Stomach (tissue), 4 donors: ENCODE measurements around the gene TAGLN2.

Source experiments
- EP300 ChIP-seq: sonication (generic); formaldehyde crosslinking; IDR thresholded peaks from one replicate; pipeline ENCODE4 v1.6.1; 2017; ENCODE audit warnings: antibody characterized with exemption
- POLR2A ChIP-seq, 4 donors: fragments of 450-650 bp; IDR thresholded peaks; one replicate each; pipeline ENCODE4 v1.6.1; 2016; ENCODE audit warnings: antibody characterized with exemption in 4 of 4, control low read depth in 2 of 4, mild to moderate bottlenecking in 1 of 4, moderate library complexity in 1 of 4
- POLR2AphosphoS5 ChIP-seq, 3 donors: sonication (generic); formaldehyde crosslinking; IDR thresholded peaks; one replicate each; pipeline ENCODE4 v1.6.1; 2016; ENCODE audit warnings: antibody characterized with exemption in 3 of 3
- TF ChIP-seq, protein P1 (sequence below), 7 experiments: fragments of 450-650 bp in 4 of 7; fragments of 200-600 bp in 3 of 7; sonication (generic) in 3 of 7; IDR thresholded peaks; one replicate each; pipeline ENCODE4 v1.5.1; 2016 to 2019; ENCODE audit warnings: antibody characterized with exemption in 7 of 7, control low read depth in 2 of 7, mild to moderate bottlenecking in 1 of 7

DNA sequence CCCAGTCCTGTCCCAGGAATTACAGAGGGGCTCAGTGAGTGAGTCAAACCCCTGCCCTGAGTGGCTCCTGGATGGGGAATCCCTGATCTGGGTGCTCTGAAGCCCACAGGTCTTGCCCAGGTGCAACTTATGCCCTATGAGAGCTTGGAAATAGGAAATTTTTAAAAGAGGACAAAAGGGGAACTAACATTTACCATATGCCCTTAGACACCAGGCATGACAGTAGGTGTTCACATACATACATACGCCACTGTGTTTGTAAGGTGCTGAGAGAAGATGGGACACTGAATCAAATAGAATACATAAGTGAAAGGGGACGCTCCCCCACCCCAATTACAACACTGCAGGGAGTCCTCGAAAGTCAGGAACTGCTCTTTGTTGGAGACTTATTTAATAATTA lies 26.8 kb downstream of the TAGLN2 start:
- no peak for TF ChIP-seq POLR2AphosphoS5 (IDR thresholded peaks at IDR 0.05)
- TF ChIP-seq, protein P1, sequence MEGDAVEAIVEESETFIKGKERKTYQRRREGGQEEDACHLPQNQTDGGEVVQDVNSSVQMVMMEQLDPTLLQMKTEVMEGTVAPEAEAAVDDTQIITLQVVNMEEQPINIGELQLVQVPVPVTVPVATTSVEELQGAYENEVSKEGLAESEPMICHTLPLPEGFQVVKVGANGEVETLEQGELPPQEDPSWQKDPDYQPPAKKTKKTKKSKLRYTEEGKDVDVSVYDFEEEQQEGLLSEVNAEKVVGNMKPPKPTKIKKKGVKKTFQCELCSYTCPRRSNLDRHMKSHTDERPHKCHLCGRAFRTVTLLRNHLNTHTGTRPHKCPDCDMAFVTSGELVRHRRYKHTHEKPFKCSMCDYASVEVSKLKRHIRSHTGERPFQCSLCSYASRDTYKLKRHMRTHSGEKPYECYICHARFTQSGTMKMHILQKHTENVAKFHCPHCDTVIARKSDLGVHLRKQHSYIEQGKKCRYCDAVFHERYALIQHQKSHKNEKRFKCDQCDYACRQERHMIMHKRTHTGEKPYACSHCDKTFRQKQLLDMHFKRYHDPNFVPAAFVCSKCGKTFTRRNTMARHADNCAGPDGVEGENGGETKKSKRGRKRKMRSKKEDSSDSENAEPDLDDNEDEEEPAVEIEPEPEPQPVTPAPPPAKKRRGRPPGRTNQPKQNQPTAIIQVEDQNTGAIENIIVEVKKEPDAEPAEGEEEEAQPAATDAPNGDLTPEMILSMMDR (IDR thresholded peaks at IDR 0.05) = no peak
- TF ChIP-seq POLR2A (IDR thresholded peaks at IDR 0.05) = no peak
- TF ChIP-seq EP300 = no peak
